GM10847 (cell line): Measurements from ENCODE around the gene CD82.

ENCODE experiments used
- POLR2A ChIP-seq: IDR thresholded peaks from 2 replicates; pipeline ENCODE4 v1.6.1; 2011; ENCODE audit not compliant: insufficient read length; ENCODE audit errors: extremely low read depth

CD82 gene

GRCh38 chr11:44624761-44625221 is 59.3 kb downstream of the CD82 start:
- no peak for TF ChIP-seq POLR2A

GRCh38 chr11:44625759-44626523 is 60.5 kb downstream of the CD82 start:
- no peak for TF ChIP-seq POLR2A

- TF ChIP-seq POLR2A, result no peak
These were observed 61.2 kb downstream of the CD82 start for GRCh38 chr11:44626645-44627044.

GRCh38 chr11:44627165-44627789 is 61.8 kb downstream of the CD82 start:
- TF ChIP-seq POLR2A, result no peak

DNA sequence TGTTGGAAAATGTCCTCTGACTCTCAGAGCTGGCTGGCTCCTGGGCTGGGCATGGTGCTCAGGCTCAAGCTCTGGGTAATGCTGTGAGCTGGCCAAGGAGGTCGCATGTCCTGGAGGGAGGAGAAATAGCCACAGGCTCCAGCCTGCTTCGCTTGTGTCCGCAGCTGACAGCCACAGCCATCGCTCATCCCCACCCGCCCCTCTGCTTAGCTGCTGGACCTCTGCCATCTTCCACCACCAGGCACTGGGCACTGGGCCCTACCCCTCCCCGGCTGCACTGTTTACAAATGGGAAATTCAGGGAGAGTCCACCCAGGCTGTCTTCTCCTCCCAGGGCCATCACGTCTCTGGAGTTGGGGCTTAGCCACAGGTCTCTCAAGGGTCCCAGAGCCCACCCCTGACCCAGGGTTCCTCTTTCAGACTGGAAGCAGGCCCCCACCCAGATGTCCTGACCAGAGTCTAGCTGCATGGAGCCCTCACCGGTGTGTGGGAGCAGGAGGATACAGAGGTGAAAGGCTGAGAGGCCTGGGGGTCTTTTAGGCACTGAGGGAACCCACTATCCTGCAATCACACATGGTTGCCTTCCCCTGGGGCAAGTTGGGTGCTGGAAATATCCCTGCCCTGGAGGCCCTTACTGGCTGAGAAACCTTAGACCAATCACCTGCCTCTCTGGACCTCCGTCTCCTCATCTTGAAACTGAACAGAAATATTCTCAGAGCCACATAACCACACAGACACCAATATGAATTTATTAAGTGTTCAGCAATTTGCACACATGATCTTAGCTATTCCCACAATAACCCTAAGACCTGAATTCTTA is 62.7 kb downstream of the CD82 start:
- TF ChIP-seq POLR2A, result no peak

- no peak for TF ChIP-seq POLR2A
These were observed 63.6 kb downstream of the CD82 start for GRCh38 chr11:44628730-44629700.

DNA sequence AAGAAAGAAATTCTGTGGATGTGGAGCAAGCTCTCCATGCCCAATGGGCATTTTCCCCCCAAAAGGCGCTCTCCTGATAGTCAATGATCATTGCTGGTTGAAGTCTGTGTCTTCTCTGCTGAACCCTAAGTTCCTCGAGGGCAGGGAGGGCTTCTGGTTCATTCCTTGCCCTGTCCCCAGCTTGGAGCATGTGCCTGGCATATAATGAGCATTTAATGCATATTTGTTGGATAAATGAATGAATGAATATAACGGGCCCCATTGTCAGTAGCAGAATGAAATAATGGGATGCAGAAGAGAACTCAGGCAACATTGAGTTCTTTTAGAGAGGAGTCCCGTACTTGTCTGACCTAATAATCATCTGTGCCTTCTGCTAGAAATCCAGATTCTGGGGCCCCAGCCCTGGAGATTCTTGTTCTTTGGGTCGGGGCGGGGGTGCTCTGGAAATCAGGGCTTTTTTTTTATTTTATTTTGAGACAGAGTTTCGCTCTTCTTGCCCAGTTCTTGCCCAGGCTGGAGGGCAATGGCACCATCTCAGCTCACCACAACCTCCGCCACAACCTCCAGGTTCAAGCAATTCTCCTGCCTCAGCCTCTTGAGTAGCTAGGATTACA is 64.4 kb downstream of the CD82 start:
- TF ChIP-seq POLR2A, result no peak

DNA sequence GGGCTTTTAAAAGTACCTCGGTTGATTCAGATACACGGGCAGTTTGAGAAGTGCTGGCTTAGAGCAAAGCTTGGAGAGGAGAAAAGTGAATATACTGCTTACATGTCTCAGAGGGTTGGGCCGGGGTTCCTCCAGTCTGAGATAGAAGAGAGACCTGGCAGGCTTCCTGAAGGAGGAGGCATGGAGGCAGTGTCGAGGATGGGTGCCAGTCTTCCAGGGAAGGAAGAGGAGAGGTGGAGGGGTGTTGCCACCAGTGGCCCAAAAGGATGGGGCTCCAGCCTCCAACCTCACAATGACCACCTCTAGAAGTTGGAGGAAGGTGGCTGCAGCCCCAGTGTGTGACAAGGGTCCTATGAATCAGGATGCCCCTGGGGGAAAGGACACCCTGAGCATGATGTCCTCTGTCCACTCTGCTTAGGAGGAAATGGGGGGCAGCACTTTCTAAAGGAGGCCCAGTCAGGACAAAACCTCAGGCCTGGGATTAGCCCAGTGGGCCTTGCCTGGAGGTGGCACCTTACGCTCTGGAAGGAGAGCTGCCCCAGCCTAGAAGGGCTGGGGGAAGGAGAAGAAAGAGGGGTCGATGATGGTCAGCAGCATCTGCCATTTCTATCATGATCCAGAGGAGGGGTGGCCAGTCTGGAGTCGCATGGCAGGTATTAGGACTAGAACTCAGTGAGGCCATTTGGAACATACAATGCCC is 65.2 kb downstream of the CD82 start:
- no peak for TF ChIP-seq POLR2A

- no peak for TF ChIP-seq POLR2A
These were observed 66.4 kb downstream of the CD82 start for GRCh38 chr11:44631831-44632230.

DNA sequence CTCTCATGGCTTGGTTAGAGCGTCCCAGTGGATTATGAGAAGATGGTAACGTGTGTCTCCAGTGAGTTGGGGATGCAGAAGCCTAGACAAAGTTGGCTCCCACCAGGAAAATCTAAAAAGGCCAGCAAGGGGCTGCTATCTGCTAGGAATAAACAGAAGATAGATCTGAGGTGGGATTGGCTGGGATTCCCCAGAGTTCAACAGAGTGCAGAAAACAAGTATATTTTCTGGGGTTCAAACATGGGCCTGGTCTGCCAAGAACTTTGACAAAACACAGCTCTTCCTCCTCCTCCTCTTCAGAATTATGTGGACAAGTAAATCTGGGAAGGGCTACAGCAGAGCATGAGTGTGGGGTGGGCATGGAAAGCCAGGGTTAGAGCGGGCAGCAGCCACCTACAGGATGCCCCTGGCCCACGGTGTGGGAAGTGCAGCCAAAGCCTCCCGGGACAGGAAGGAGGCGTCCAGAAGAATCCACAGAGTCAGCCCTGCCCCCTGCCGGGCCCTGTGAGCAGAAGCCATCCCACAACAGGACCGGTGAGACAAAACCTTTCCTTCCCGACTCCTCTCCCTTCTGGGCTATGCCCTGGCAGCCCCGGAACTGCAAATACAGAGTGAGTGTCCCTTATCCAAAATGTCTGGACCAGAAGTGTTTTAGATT is 67.1 kb downstream of the CD82 start:
- TF ChIP-seq POLR2A, result no peak

DNA sequence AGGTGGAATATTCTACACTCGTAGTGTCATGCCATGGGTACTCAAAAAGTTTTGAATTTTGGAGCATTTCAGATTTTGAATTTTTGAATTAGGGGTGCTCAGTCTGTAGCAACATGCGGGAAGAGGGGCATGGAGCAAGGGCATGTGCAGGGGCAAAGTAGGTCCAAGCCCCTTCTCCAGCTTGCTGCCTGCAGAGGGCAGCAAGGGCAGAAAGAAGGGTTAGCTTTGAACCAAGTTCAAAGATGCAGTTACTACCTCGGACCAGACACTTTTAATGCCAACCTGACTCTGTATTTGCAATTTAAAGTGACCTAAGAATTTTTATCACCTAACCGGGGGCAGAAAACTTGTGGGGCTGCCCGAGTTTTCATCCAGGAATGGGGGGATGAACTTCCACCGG is 68.2 kb downstream of the CD82 start:
- TF ChIP-seq POLR2A, result no peak

- no peak for TF ChIP-seq POLR2A
These were observed 69.2 kb downstream of the CD82 start for GRCh38 chr11:44634401-44635281.
